A673 (cell line): ENCODE measurements around the gene FSTL4.

Source experiments
- CTCF ChIP-seq: fragments of 300-800, 200-600 bp; sonication (generic); conservative IDR thresholded peaks from 2 replicates; pipeline ENCODE4 v1.5.1; 2017; ENCODE audit warnings: low read depth, mild to moderate bottlenecking, antibody characterized with exemption, low read length, moderate library complexity, mixed read lengths
- EZH2 ChIP-seq: fragments of 200-600 bp; sonication (generic); IDR thresholded peaks from 2 replicates; pipeline ENCODE4 v1.6.1; 2017; ENCODE audit warnings: borderline replicate concordance, low read depth, mild to moderate bottlenecking, mixed read lengths, antibody characterized with exemption, low read length; ENCODE audit not compliant: poor library complexity, severe bottlenecking

- TF ChIP-seq CTCF (no peak), EZH2 (no peak)
Measured at GRCh38 chr5:133487093-133487492, 125.2 kb downstream of the FSTL4 start.
